Measurements from ENCODE around the gene GBGT1.

The GBGT1 gene

DNA sequence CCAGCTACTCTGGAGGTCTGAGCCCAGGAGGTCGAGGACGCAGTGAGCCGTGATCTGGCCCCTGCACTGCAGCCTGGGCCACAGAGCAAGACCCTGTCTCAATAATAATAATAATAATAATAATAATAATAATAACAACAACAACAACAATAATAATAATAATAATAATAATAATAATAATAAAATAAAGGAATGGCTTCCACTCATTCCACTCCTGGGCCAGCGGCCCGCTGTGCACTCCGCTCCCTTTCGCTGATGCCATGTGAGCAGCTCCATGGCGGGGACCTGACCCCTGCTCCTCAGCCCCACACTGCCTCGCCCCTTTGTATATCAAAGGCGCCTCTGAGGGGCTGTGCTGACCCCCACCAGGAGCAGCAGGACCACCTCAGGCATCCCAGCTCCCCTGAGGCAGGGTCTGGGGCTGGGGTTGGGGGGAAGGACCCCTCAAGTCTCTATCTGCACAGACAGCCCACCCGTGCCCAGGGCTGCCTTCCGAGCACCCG, 20.0 kb downstream of the GBGT1 start:
- no peak for DNase-seq (ENCODE audit: low read depth in 2 of 2)

DNA sequence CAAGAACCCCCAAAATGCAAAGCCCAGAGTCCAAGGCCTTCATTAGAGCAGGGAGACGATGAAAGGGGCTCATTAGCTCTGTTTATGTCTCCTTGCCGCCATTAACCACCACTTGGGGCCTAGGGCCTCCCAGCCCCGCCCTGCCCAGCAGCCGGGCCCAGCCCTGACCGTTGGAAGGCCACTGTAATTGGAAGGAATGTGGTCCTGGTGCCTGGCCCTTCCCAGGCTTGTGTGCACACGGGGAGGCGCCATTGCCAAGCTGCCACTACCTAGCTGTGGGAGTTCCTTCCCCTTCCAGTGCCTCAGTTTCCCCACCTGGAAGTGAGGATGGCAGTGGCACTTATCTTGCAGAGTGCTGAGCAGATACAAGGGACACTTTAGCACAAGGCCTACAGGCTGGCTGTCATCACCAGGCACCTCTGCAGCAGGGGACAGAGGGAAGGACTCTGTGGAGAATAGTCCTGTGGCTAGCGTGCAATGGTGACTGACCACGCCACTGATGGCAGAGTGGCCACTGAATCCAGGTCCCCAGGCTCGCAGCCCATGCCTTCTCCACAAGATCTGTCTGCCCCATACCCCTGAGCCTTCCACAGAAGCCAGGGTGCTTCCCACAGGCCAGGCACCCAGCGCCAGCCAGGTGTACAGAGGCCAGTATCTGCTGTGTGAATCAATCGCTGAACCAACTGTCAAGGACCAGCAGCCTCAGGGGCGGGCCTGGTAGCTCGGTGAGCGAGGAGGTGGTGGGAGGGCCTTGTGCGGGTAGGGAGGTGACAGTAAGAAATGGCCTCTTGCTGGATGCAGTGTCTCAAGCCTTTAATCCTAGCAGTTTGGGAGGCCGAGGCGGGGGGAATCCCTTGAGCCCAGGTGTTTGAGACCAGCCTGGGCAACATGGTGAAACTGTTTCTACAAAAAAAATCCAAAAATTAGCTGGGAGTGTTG, 20.8 kb downstream of the GBGT1 start:
- DNase-seq (ENCODE audit: low read depth in 2 of 2): no peak

DNA sequence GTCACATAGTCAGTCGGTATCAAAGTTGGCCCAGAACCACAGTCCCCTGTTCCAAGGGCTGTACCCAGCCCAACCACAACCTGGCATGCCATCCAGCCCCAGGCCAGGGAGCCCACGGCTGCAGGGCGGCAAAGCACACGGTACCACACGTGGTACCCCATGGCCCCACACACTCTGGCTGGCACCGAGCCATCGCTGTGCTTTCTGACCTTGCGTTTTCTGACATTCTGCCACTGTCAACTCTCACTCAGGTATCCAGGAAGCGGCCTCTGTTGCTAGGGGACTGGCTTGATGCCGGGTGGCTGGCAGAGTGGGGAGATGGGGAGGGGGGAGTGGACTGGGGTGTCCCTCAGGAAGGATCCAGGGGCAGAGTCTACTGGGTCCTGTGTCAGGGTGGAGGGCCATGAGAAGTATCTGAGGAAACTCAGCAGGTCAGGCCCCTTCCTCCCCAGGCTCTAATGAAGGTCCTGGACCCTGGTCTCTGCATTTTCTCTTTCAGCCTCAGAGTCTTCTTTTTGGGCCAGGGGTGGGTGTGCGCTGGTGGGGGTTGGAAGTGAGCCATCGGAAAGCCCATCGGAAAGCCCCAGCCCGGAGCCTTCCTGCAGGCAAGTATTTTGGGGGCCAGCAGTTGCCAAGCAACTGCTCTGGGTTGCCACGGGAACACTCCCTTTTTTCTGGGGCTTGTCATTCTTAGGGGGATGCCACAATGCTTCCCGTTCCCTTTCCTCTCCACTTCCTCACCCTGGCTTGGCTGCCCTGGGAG, 21.7 kb downstream of the GBGT1 start:
- no peak for DNase-seq (ENCODE audit: low read depth in 2 of 2)

DNA sequence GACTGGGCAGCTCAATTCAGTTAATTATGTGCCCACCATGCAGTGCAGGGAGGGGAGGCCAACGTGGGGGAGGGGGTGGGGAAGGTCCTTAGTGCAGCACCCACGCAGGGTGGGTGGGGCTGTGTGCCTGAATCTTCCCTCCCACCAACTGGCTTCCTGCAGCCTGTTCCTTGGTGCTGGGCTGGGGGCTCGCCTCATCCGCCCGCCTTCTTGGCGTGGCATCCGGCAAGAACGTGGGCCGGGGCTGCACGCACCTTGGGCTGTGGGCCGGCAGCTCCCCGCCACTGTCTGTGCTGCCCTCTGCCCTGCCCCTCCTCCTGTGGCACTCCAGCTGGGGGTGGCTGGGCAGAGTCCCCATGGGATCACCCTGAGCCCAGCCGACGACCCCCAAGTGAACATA, 23.1 kb downstream of the GBGT1 start:
- DNase-seq (ENCODE audit: low read depth in 2 of 2): no peak

DNA sequence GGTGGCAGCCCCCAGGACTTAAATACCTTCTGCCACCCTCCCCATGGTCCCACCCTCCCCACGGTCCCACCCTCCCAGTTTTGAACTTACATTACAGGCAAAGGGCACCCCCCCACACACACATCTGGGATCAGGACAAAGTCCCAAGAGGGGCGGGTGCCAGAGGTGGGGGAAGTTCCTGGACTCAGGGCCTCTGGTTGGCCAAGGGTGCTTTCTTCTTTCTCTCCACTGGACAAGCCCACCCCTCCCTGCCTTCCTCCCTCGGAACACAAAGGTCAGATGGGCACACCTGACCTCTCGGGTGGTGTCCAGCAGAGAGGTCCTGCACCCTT, 23.6 kb downstream of the GBGT1 start:
- DNase-seq (ENCODE audit: low read depth in 2 of 2): no peak

DNA sequence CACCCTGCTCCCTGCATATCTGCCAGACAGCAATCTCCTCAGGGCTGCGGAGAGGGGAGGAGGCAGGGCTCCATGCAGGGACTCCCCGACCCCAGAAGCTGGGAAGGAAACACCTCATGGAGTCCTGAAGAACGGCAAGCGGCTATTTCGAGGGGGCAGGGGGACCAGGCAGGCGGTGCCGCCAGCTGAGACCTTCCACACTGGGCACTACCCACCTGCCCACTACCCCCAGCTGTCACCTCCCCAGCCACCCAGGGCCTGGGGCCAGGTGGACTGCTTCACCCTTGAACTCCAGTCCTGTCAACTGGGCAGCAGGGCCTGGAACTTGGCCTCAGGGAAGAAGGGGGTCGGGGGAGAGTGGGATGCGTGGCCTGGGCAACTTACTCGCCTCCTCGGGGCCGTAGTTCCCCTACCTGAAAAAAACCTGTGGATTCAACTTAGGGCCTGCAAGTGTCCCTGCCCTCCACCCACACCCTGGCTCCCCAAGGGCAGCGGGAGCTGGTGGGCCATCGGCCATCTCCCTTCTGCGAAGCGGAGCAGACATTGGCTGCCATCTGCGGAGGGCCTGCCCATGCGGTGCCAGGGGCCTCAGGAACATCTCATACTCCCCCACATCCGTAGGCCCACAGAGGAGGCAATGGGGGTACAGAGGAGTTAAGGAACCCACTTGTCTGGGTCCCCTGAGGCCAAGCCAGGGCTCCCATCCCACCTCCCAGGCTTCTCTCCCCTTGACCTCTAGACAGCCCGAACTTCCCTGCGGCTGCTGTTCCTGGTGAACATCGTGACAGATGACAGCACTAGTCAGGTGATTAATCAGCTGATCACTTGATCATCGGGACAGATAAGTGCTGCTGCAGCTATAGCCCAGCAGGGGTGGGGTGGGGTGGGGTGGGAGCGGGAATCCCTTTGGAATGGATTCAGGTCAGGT, 24.2 kb downstream of the GBGT1 start:
- no peak for DNase-seq (ENCODE audit: low read depth in 2 of 2)

DNA sequence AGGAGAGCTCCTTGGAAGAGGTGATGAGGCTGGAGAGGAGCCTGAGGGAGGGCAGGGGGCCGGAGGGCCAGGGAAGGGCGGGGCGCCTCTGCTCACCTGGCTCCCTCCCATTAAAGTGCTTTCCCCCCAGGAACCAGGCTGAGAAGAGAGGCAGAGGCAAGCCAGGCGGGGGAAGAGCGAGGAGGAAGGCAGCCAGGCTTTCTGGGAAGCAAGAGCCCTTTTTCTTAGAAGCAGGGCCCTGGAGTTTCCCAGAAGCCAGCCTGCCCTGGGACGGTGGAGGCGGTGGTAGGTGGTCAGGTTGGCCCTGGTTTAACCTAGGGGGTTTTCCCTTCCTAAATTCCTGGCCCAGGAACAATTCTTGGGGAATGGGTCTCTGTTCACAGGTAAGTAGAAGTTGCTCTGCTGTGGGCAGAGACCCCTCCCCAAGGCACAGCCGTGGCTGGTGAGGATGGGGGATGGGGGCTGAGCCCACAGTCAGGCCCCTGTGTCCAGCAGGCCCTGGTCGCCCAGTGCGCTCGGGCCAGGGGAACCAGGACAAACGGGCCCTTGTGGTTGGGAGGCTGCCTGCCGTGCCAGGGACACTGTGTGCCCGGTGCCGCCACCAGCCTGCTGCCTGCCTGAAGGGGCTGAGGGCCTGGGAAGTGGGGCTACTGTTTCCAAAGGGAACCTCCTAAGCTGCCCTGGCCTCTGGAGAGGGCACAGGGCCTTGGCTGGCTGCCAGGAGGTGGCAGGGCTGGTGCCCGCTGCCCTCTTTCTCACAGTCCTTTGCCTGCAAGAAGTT, 26.1 kb downstream of the GBGT1 start:
- no peak for DNase-seq (ENCODE audit: low read depth in 2 of 2)

DNA sequence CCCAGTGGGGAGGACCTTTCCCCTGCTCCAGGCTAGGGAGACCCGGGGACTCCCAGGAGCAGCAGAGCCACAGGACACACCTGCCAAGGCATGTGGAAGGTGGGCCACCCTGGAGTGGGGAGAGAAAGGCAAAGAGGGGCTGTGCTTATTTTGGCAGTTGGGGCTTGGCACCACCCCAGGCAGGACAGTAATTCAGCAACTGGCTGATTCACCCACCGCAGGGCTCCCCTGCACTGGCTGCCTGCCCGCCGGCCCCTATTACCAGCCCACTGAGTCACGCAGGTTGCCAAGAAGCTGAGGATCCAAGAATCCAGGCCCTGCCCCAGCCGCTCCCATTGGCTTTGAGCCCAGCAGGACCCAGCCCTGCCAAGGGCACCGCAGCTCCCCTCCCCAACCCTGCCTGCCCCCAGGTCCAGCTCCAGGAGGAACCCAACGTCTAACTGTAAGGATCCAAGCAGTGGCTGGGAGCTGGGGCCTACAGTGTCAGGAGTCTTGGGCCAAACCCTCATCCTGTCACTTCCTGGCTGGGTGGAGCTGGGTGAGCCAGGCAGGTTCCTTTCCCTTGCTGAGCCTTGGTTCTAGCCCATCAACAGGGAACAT, 28.5 kb downstream of the GBGT1 start:
- peak in 1 of 2 donors; percentile 59 for DNase-seq (ENCODE audit: low read depth in 2 of 2)

DNA sequence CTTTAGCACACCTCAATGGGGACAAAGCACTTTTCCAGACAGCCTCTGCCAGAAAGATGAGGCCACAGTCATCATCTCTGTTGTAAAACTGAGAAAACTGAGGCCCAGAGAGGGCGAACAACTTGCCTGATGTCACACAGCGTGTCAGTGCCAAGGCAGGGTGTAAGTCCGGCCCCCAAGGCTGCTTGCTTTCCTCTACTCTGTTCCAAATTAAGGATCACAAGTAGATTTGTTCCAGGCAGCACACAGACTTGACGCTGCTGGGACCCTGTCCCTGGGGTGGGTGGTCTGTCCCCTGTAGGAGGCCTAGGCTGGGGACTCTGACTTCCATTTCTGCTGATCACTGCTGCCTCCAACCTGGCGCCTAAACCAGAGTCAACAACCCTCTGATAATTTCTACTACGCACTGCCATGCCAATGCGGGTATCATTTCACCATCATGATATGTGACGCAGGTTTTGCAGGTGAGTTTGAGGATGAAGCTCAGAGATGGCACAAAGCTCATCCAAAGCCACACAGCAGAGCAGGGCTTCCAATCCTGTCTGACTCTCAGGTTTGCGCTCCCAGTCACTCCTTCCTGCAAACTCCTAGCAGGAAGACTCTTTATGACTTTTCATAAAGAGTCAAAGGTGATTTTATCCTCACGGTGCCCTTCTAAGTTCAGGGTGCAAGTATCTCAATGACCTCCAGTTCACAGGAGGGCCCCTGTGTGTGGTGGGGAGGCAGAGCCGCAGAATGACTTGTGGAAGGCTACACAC, 29.1 kb downstream of the GBGT1 start:
- no peak for DNase-seq (ENCODE audit: low read depth in 2 of 2)

DNA sequence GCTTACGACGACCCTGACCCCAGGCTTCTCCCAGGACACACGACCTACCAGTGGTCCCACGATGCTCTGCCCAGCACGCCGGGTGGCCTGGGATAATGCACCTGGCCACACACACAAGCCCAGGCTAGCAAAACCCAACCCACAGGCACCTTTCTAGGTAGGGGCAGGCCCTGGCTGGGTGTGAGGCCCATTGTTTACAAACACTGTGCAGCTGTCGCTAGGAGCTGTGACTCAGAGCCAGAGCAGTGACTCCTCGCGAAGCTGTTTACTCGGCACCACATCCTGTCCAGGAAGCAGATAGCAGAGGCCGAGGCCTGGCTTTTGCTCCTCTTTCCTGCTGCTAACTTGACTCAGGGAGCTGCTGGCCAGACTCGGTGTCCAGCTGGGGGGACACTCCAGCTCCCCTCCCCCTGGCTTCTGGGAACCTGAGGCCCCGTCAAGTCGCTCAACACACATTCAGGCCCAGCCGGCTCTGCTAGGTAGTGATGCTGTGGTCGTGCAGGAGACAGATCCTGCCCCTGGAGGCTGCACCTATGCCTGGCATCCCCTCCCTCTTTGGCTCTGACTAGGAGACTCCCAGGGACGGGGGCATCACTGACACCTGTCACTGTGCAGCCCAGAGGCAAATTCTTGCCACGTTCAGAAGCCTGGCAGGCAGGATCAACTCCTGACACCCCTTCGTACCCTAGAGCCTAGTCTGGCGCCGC, 29.9 kb downstream of the GBGT1 start:
- DNase-seq (ENCODE audit: low read depth in 2 of 2): peak; percentile 78 to 84

DNA sequence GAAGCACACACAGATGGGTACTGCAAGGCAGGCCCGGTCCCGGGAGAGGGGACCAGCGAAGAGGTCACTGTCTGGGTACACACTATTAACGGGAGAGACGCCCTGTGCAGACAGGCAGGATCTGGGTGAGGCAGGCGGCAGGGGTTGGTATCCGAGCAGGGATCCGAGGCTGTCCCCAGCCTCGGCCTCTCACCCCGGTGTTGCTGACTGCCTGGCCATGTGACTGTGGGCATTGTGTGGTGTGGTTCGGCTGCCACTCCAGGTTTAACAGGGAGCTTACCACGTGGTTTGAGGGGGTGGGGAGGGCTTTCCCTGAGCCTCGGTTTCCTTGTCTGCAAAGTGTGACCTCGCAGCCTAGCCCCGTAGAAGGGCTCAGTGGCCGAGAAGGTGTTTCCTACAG, 31.5 kb downstream of the GBGT1 start:
- no peak for DNase-seq (ENCODE audit: low read depth in 2 of 2)

DNA sequence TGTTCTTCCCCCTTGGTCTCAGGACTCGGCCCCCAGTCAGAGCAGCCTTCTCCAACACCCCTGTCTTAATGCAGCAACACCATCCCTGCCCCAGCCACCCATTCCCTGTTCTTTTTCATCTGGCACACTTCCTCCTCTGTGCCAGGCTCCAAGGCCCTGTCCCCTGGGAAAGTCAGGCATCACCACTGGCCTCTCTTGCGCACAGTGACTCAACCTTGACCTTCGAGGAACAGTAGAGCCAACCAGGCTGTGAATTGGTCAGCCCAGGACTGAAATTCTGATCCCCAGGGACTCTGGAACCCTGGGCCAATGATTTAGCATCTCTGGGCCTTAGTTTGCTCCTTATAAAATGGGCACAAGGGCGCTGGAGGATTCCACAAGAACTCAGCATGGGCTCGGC, 32.2 kb downstream of the GBGT1 start:
- no peak for DNase-seq (ENCODE audit: low read depth in 2 of 2)

DNA sequence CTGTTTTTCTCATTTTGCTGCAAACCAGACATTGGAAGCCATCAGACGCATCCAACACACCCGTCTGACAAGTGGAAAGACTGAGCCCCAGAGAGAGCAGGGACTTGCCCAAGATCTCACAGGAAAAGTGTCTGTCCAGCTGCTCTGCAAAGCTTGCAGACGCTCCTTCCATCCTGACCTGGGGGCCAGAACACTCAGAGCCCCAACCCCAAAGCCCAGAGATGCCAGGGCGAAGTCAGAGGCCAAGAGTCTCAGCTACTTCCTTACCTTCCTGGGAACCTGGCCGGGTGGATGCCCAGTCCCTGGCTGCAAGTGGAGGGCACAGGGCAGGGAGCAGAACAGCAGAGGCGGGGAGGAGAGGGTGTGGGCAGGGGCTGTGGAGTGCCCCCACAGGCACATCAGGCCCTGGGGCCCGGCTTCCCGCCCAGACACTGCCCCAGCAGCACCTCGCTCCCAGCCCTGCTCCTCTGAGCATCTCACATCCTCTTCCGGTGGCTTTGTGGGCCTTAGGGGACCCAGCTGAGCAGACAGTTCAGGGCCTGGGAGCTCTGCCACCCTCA, 32.9 kb downstream of the GBGT1 start:
- DNase-seq (ENCODE audit: low read depth in 2 of 2): no peak

DNA sequence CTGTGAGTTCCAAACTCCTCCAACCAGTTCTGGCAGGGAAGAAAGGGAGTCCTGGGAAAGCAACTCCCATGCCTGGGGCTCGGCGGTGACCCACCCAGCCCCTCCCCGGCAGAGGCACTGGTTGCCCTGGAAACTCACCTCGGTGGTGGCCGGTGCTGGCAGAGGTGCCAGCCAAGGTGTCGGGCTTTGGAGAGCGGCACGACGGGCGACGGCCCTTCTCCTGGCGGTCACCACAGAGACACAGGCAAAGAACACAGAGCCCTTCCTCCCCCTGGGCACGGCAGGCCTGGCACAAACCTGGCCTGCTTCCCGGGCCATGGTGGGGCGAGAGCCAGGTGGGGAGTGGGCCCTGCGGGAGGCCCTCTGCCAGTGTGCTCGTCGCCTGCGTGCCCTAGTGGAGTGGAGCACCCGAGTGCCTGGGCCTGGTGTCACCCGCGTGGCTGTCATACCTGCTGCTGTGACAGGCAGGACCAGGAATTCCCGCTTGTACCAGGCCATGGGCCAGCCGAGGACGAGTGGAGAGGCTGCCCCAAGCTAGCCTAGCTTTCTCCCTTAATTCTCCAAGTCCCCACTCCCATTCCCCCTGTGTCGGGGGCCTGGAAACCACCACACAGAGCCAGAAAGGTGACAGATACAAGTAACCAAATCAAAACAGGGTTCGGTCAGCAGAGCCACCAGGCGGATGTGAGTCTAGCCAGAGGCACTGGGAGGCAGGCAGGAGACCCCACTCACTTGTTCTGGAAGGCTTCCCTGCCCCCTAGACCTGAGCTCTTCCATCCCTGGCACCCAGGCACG, 34.5 kb downstream of the GBGT1 start:
- no peak for DNase-seq (ENCODE audit: low read depth in 2 of 2)

DNA sequence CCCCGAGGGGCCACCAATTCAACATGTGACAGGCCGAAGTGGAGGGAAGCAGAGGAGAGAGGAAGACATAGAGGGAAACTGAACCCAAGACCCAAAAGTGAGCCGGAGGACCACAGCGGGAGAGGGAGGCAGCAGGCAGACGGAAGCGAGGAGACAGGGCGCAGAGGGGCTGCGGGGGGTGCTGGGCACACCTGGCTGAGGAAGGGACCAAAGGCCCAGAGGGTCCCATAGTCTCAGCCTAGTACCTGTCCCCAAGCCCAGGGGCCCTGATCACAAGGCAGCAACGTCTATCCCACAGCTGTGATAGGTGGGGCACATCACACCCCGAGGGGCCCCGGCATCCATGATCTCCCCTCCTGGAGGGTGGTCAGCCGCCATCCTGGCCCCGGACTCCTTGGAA, 35.6 kb downstream of the GBGT1 start:
- DNase-seq (ENCODE audit: low read depth in 2 of 2): no peak

DNA sequence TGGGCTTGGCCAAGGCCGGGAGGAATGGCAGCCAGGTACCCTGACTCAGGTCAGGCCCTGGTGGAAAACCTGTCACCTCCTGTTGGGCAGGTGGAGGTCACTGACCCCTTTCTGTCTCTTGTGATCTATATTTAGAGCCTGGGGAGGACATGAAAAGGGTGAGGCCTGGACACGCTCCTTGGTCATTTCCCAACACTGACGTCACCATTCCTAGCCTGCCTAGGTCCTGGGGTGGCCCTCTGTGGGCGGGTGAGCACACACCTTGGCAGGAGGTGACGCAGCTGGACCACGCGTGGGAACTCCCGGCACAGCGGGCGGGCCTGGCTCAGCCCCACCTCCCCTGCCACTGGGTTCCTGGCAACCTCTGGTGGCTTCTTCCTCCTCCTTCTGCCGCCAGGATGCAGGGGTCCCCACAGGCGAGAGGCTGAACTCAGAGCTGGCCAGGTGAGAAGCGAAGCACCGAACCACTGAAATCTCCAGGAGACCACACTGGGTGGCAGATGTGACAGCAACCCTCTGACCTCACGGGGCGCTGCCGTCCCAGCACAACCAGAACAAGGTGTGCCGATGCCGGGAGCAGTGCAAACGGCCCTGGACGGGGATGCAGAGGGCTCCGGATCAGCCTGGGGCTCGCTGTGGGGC, 36.3 kb downstream of the GBGT1 start:
- no peak for DNase-seq (ENCODE audit: low read depth in 2 of 2)

DNA sequence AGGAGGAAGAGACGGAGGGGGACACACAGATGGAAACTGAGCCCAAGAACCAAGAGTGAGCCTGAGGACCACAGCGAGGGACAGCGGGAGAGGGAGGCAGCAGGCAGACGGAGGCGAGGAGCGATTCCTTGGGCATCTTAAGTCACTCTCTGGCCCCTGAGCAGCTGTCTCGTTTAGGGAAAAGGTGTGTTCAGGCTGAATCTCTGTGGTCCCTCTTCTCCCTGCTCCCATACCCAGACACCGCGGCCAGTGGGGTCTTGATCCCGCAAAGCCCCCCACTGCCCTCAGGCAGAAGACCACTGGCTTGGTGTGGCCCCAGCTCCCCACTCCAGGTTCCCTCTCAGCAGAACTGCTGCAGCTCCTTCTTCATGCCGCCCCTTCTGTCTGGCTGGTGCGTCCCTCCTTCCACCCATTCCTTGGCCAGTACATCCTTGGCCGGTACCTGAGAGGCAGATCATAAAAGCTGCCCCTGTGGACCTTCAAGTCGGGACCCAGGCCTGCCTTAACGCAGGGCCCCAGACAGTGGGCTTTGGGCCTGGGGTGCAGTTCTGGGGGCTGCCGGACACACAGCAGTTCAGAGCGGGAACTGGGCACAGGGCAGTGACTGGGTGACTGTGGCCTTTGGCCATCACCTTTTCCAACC, 36.9 kb downstream of the GBGT1 start:
- DNase-seq (ENCODE audit: low read depth in 2 of 2): no peak
